Esophagus squamous epithelium (tissue), 5 donors: Measurements from ENCODE around the gene PHF2. TPM values are rescaled to one million over a fixed set of nuclear protein-coding genes. Genes with fewer than 3 reads are reported as not detected.

ENCODE experiments used
- DNase-seq: peaks from one replicate; lab custom pipeline; 2025; lab: John Stamatoyannopoulos, UW
- H3K27ac ChIP-seq, 4 donors: fragments of 200-600 bp; sonication (generic); one replicate each; pipeline ENCODE4 v1.5.1; 2016 to 2019; ENCODE audit warnings: mild to moderate bottlenecking in 1 of 4
- H3K27me3 ChIP-seq, 4 donors: fragments of 200-600 bp; sonication (generic); 1 replicate in 3 of 4; 2 replicates in 1 of 4; pipeline versions ENCODE4 v1.5.1 to v1.6.0; 2017 to 2021; ENCODE audit warnings: antibody characterized with exemption in 1 of 4
- H3K36me3 ChIP-seq, 3 donors: fragments of 200-600 bp; sonication (generic); one replicate each; pipeline ENCODE4 v1.5.1; 2016 to 2019
- H3K4me1 ChIP-seq, 3 donors: fragments of 200-600 bp; sonication (generic); one replicate each; pipeline ENCODE4 v1.5.1; 2017 to 2019
- H3K4me3 ChIP-seq, 4 donors: fragments of 200-600 bp; sonication (generic); 1 replicate in 3 of 4; 2 replicates in 1 of 4; pipeline ENCODE4 v1.5.1; 2016 to 2019; ENCODE audit warnings: mild to moderate bottlenecking in 2 of 4, moderate library complexity in 1 of 4
- H3K9me3 ChIP-seq, 3 donors: fragments of 200-600 bp; sonication (generic); one replicate each; pipeline ENCODE4 v1.5.1; 2016 to 2019
- POLR2A ChIP-seq, 4 donors: fragments of 450-650 bp; IDR thresholded peaks; one replicate each; pipeline ENCODE4 v1.6.1; 2017; ENCODE audit warnings: antibody characterized with exemption in 4 of 4, mild to moderate bottlenecking in 4 of 4, moderate library complexity in 3 of 4
- WGBS, 2 donors: methylation state at CpG; one replicate each; pipeline ENCODE4 v1.1.5; 2018; 5-methylcytosine and 5-hydroxymethylcytosine counted together
- intact Hi-C: fragments of 100-400 bp; cut with DNase I; formaldehyde crosslinking; loops from one replicate; pipeline ENCODE4 v1.15.0; 2022
- total RNA-seq, 4 donors: library from RNA; depleted of rRNA; stranded (reverse); fragments of >200 nt; gene quantifications; one replicate each; pipeline ENCODE4 v1.1.0, GENCODE V29; 2016
- TF ChIP-seq, protein P1 (sequence below), 6 experiments: fragments of 450-650 bp in 4 of 6; fragments of 200-600 bp in 2 of 6; sonication (generic) in 2 of 6; IDR thresholded peaks; one replicate each; pipeline ENCODE4 v1.5.1; 2016 to 2019; ENCODE audit warnings: antibody characterized with exemption in 6 of 6, mild to moderate bottlenecking in 4 of 6, moderate library complexity in 4 of 6
- donor health status: DM: yes; HTN: yes; CAD: no.

Gene PHF2
- total RNA-seq, 4 donors from 2014 or later: 13.3 to 22.6 (median 17.5) TPM

DNA sequence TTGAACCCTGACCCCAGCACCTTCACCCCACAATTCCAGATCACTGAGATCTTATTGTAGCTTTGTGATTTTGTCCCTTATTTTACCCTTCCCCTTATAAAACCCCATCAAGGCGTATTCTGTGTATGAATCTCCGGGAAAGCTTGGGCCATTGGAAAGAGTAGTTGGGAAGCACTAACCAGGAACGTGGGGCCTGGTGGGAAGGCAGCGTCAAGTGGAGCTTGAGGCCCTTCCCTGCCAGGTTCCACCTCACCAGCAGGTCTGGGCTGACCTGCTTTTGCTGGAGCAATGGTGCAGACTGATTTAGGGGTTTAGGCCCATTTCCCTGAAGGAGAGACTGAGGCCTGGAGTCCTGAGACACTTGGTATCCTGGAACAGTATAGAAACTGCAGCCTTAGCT is 9.3 kb downstream of the PHF2 start:
- DNase-seq: no peak
- TF ChIP-seq POLR2A (IDR thresholded peaks at IDR 0.05): no peak
- TF ChIP-seq, protein P1, sequence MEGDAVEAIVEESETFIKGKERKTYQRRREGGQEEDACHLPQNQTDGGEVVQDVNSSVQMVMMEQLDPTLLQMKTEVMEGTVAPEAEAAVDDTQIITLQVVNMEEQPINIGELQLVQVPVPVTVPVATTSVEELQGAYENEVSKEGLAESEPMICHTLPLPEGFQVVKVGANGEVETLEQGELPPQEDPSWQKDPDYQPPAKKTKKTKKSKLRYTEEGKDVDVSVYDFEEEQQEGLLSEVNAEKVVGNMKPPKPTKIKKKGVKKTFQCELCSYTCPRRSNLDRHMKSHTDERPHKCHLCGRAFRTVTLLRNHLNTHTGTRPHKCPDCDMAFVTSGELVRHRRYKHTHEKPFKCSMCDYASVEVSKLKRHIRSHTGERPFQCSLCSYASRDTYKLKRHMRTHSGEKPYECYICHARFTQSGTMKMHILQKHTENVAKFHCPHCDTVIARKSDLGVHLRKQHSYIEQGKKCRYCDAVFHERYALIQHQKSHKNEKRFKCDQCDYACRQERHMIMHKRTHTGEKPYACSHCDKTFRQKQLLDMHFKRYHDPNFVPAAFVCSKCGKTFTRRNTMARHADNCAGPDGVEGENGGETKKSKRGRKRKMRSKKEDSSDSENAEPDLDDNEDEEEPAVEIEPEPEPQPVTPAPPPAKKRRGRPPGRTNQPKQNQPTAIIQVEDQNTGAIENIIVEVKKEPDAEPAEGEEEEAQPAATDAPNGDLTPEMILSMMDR (IDR thresholded peaks at IDR 0.05): no peak
- H3K27ac ChIP-seq: no peak overlapping the region
- no peaks in the 10 kb centered on the region for H3K27me3 ChIP-seq
- no peak overlapping the region for H3K4me3 ChIP-seq
- no peaks in the 10 kb centered on the region for H3K9me3 ChIP-seq
- intact Hi-C loops: no loop called here
- 94% methylated on average over 4 of the region's 4 CpGs; no CpG with 5 or more reads in 1 of the 2 donors for WGBS, 2 donors
- peaks cover 2 to 62% (median 2%) of the 10 kb centered on the region in 3 donors for H3K4me1 ChIP-seq
- H3K36me3 ChIP-seq: no peaks in the 10 kb centered on the region

DNA sequence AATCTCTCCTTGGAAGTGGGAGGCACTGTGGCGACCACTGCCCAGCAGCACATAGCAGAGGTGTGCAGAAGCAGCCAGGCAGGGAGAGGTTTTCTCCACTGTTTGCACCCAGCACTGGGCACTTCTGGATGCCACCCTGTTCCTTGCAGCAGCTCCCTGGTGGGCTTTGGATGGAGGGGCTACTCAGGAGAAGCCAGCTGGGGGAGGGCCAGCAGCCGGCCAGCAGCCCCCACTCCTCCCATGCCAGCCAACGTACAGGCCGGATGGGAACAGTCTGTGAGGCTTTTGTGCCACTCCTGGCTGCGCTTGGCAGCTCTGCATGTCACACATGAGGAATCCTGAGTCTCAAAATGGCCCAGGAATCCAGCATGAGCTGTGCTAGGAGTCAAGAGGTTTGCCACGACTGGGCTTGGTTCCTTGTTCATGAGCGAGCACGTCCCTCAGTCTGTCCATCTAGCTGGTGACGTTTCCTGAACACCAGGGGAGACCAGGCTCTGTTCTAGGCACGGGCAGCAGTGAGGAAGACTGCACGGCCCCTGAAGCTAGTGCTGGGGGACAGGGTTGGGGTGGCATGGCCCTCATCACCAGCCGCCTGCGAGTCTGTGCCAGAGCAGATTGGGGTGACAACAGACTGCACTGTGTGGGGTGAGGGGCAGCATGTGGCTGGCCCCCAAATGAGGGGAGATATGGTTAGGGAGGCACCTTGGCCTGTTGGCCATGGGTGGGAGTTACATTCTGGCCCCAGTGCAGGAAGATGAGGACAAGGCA is 10.1 kb downstream of the PHF2 start:
- H3K27me3 ChIP-seq: no peaks in the 10 kb centered on the region
- WGBS, 2 donors: 91 to 100% methylated on average over 1 to 5 of the region's 13 CpGs
- no peak overlapping the region for H3K4me3 ChIP-seq
- H3K27ac ChIP-seq: no peak overlapping the region
- H3K4me1 ChIP-seq: peaks cover 0 to 62% (median 5%) of the 10 kb centered on the region in 3 donors
- no peaks in the 10 kb centered on the region for H3K36me3 ChIP-seq
- DNase-seq: no peak
- intact Hi-C loops: no loop called here
- no peaks in the 10 kb centered on the region for H3K9me3 ChIP-seq
- TF ChIP-seq, protein P1 (IDR thresholded peaks at IDR 0.05): no peak
- TF ChIP-seq POLR2A (IDR thresholded peaks at IDR 0.05): no peak

DNA sequence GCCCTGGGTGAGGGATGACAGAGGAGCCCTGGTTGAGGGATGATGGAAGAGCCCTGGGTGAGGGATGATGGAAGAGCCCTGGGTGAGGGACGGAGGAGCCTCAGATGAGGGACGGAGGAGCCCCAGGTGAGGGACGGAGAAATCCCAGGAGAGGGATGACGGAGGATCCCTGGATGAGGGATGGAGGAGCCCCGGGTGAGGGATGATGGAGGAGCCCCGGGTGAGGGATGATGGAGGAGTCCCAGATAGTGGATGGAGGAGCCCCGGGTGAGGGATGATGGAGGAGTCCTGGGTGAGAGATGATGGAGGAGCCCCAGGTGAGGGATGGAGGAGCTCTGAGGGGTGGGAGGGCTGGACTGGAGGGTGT is 10.9 kb downstream of the PHF2 start:
- no peaks in the 10 kb centered on the region for H3K27me3 ChIP-seq
- 87 to 88% methylated on average over 7 of the region's 7 CpGs for WGBS, 2 donors
- peaks cover 0 to 62% (median 9%) of the 10 kb centered on the region in 3 donors for H3K4me1 ChIP-seq
- H3K9me3 ChIP-seq: no peaks in the 10 kb centered on the region
- intact Hi-C loops: no loop called here
- H3K36me3 ChIP-seq: no peaks in the 10 kb centered on the region
- H3K4me3 ChIP-seq: no peak overlapping the region
- TF ChIP-seq, protein P1 (IDR thresholded peaks at IDR 0.05): no peak
- TF ChIP-seq POLR2A (IDR thresholded peaks at IDR 0.05): no peak
- no peak for DNase-seq
- no peak overlapping the region for H3K27ac ChIP-seq

DNA sequence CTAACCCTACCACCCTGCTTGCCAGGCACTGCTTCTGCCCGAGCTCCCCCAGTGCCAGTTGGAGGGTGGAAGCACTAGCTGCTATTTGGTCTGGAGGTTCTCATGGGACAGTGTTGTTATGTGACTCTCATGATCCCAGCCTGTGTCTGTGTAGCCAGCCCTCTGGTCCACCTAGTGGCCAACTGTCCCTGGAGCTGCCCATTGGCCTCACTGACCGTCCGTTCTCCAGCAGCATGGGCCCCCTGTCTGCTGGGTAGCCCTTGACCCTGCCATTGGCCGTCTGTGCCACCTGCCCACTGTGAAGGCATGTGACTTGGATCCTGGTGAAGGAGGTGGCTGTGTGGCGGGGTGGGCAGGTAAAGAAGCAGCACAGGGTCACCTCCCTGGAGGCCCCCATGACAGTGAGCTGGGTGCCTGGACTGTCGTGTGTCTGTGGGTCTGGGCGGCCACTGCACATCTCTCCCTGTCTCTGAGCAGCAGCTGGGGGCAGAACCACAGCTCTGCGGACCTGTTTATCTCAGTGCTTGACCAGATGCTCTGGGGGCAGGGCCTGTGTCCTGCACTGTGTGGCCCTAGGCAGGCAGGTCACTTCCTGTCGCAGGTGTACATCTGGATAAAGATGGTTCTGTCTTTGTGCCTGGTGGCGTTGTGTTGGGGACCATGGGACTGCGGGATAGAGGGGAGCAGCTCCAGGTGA is 11.4 kb downstream of the PHF2 start:
- H3K4me1 ChIP-seq: peaks cover 0 to 63% (median 9%) of the 10 kb centered on the region in 3 donors
- H3K4me3 ChIP-seq: no peak overlapping the region
- DNase-seq: no peak
- WGBS, 2 donors: 88 to 98% methylated on average over 4 of the region's 11 CpGs
- intact Hi-C loops: no loop called here
- no peak overlapping the region for H3K27ac ChIP-seq
- no peaks in the 10 kb centered on the region for H3K9me3 ChIP-seq
- H3K36me3 ChIP-seq: no peaks in the 10 kb centered on the region
- no peak for TF ChIP-seq POLR2A (IDR thresholded peaks at IDR 0.05)
- TF ChIP-seq, protein P1 (IDR thresholded peaks at IDR 0.05): no peak
- no peaks in the 10 kb centered on the region for H3K27me3 ChIP-seq
